Measurements from ENCODE around the gene UGT1A6. TPM values are rescaled to one million over a fixed set of nuclear protein-coding genes. Genes with fewer than 3 reads are reported as not detected.

The UGT1A6 gene
- total and polyA plus RNA-seq, 2 experiments from 2014 or later: not detected

DNA sequence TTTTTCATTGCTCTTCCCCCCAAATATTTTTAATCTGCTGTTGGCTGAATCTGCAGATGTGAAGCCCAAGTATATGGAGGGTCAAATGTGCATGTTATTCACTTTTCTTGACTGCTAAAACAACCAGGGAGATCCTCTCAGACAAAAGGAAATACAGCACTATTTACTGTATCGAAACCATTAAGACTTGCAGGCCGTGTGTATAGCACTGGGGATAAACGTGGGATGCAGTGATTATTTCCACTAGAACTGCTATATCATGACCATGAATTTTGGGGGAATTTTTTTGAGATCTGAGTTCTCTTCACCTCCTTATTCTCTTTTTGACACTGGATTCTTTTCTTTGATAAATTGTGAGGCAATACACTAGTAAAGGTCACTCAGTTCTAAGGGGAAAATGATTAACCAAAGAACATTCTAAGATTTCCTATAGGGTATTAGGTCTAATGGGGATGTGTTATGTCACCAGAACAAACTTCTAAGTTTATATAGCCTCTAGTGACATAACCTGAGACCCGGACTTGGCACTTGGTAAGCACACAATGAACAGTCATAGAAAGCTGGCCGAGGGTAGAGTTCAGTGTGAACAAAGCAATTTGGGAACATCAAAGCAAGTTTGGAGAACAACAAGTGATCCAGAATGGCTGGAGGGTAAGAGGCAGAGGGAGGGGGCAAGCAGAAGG is 52.5 kb downstream of the UGT1A6 start:
- Mint-ChIP-seq H3K36me3 (ENCODE audit: low read depth) (peaks cover 9% of the 10 kb centered on the region), H3K9me3 (peaks cover 38% of the 10 kb centered on the region), H3K4me3 (no peak overlapping the region), H3K4me1 (no peaks in the 10 kb centered on the region), H3K27me3 (ENCODE audit: insufficient read depth, low read depth, poor library complexity) (peaks cover 2% of the 10 kb centered on the region), H3K27ac (no peak overlapping the region)
- Histone ChIP-seq H3K4me1 (ENCODE audit: insufficient read depth) (no peaks in the 10 kb centered on the region), H4K20me1 (replicated peaks; ENCODE audit: insufficient read depth) (no peaks in the 10 kb centered on the region), H3K4me2 (no peak overlapping the region), H3K36me3 (ENCODE audit: insufficient read depth) (no peaks in the 10 kb centered on the region), H3K27me3 (ENCODE audit: insufficient read depth) (no peaks in the 10 kb centered on the region), H2AFZ (no peak overlapping the region), H3K79me2 (replicated peaks; ENCODE audit: insufficient read depth) (no peaks in the 10 kb centered on the region), H3K27ac (ENCODE audit: low read depth) (no peak overlapping the region), H3F3A (replicated peaks; ENCODE audit: low read depth) (no peaks in the 10 kb centered on the region), H3K9me2 (ENCODE audit: insufficient read depth) (no peaks in the 10 kb centered on the region), H3K4me3 (no peak overlapping the region)
- DNase-seq (ENCODE audit: low spot score) (no peak), ATAC-seq (no peak)
- TF ChIP-seq STAT1 (IDR thresholded peaks at IDR 0.05; ENCODE audit: unreplicated experiment) (no peak), NANOG (IDR thresholded peaks at IDR 0.05; ENCODE audit: borderline replicate concordance) (no peak), POLR2AphosphoS5 (IDR thresholded peaks at IDR 0.05; ENCODE audit: low read depth) (no peak), EZH2 (IDR thresholded peaks at IDR 0.05; ENCODE audit: low read depth, unreplicated experiment) (no peak), ZNF331 (CRISPR knock-in tag; IDR thresholded peaks at IDR 0.05; ENCODE audit: low read depth) (no peak), ZNF462 (CRISPR knock-in tag; IDR thresholded peaks at IDR 0.05) (no peak), CTCF (conservative IDR thresholded peaks at IDR 0.05; ENCODE audit: low read depth in 2 of 2) (no peak), EZH2phosphoT487 (IDR thresholded peaks at IDR 0.05; ENCODE audit: unreplicated experiment) (no peak), CREB1 (CRISPR knock-in tag; IDR thresholded peaks at IDR 0.05; ENCODE audit: low read depth) (no peak), ZNF114 (CRISPR knock-in tag; IDR thresholded peaks at IDR 0.05) (no peak), JUNB (IDR thresholded peaks at IDR 0.05; ENCODE audit: unreplicated experiment) (no peak)
- TF ChIP-seq, protein P1, sequence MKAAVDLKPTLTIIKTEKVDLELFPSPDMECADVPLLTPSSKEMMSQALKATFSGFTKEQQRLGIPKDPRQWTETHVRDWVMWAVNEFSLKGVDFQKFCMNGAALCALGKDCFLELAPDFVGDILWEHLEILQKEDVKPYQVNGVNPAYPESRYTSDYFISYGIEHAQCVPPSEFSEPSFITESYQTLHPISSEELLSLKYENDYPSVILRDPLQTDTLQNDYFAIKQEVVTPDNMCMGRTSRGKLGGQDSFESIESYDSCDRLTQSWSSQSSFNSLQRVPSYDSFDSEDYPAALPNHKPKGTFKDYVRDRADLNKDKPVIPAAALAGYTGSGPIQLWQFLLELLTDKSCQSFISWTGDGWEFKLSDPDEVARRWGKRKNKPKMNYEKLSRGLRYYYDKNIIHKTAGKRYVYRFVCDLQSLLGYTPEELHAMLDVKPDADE (IDR thresholded peaks at IDR 0.05): no peak
- TF ChIP-seq, protein P2, sequence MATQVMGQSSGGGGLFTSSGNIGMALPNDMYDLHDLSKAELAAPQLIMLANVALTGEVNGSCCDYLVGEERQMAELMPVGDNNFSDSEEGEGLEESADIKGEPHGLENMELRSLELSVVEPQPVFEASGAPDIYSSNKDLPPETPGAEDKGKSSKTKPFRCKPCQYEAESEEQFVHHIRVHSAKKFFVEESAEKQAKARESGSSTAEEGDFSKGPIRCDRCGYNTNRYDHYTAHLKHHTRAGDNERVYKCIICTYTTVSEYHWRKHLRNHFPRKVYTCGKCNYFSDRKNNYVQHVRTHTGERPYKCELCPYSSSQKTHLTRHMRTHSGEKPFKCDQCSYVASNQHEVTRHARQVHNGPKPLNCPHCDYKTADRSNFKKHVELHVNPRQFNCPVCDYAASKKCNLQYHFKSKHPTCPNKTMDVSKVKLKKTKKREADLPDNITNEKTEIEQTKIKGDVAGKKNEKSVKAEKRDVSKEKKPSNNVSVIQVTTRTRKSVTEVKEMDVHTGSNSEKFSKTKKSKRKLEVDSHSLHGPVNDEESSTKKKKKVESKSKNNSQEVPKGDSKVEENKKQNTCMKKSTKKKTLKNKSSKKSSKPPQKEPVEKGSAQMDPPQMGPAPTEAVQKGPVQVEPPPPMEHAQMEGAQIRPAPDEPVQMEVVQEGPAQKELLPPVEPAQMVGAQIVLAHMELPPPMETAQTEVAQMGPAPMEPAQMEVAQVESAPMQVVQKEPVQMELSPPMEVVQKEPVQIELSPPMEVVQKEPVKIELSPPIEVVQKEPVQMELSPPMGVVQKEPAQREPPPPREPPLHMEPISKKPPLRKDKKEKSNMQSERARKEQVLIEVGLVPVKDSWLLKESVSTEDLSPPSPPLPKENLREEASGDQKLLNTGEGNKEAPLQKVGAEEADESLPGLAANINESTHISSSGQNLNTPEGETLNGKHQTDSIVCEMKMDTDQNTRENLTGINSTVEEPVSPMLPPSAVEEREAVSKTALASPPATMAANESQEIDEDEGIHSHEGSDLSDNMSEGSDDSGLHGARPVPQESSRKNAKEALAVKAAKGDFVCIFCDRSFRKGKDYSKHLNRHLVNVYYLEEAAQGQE (IDR thresholded peaks at IDR 0.05; ENCODE audit: unreplicated experiment): no peak

Data from GM23338 (cell line).